ENCODE measurements around the gene CNTNAP5. TPM values are rescaled to one million over a fixed set of nuclear protein-coding genes. Genes with fewer than 3 reads are reported as not detected.

Gene CNTNAP5
- total RNA-seq, 4 donors from 2014 or later, result 0.17 TPM; not detected in 3

DNA sequence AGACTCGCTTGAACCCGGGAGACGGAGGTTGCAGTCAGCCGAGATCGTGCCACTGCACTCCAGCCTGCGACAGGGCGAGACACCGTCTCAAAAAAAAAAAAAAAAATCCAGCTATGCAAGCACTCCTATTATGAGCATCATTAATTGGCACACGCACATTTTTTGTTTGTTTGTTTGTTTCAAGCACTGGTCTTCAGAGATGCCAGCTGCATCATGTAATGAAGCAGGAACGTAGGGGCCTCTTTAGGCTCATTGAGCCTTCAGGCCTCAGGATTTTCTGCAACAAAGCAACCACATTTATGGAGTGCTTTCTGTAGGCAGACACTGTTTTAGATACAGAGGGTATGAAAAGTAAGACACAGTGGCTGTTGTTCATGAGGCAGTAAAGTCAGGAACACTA is 585.8 kb downstream of the CNTNAP5 start:
- Histone ChIP-seq H3K9me3 (no peaks in the 10 kb centered on the region), H3K27me3 (no peaks in the 10 kb centered on the region), H3K27ac (replicated peaks in 1 of 4) (no peak overlapping the region), H3K4me3 (no peak overlapping the region), H3K36me3 (no peaks in the 10 kb centered on the region), H3K4me1 (no peaks in the 10 kb centered on the region)
- 92% methylated on average over 10 of the region's 10 CpGs for WGBS
- intact Hi-C loops (cut with DNase I), result no loop called here
- TF ChIP-seq POLR2A (IDR thresholded peaks at IDR 0.05; ENCODE audit: low read depth) (no peak), POLR2AphosphoS5 (IDR thresholded peaks at IDR 0.05) (no peak)
- TF ChIP-seq, protein P1, sequence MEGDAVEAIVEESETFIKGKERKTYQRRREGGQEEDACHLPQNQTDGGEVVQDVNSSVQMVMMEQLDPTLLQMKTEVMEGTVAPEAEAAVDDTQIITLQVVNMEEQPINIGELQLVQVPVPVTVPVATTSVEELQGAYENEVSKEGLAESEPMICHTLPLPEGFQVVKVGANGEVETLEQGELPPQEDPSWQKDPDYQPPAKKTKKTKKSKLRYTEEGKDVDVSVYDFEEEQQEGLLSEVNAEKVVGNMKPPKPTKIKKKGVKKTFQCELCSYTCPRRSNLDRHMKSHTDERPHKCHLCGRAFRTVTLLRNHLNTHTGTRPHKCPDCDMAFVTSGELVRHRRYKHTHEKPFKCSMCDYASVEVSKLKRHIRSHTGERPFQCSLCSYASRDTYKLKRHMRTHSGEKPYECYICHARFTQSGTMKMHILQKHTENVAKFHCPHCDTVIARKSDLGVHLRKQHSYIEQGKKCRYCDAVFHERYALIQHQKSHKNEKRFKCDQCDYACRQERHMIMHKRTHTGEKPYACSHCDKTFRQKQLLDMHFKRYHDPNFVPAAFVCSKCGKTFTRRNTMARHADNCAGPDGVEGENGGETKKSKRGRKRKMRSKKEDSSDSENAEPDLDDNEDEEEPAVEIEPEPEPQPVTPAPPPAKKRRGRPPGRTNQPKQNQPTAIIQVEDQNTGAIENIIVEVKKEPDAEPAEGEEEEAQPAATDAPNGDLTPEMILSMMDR (IDR thresholded peaks at IDR 0.05), result no peak
- no peak for DNase-seq (ENCODE audit: extremely low spot score)

DNA sequence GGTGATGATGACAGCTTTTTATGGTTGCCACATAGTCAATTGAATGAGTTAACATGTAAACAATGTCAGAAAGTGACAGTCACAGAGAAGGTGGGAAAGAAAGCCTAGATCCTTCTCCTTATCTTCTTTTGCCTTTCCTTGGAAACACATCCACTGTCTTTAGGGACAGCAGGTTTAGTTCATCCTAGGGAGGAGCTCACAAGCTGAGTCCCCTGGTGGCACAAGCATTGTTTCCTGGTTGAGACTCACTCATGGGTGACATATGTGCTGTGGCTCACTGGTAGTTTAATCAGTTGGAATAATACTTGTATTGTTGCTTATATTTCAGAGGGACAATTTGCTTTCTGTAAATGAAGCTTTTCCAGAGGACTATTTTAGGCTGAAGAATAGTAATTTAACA is 598.5 kb downstream of the CNTNAP5 start:
- Histone ChIP-seq H3K4me1 (no peaks in the 10 kb centered on the region), H3K27ac (replicated peaks in 1 of 4) (no peak overlapping the region)
- intact Hi-C loops (cut with DNase I), result no loop called here

DNA sequence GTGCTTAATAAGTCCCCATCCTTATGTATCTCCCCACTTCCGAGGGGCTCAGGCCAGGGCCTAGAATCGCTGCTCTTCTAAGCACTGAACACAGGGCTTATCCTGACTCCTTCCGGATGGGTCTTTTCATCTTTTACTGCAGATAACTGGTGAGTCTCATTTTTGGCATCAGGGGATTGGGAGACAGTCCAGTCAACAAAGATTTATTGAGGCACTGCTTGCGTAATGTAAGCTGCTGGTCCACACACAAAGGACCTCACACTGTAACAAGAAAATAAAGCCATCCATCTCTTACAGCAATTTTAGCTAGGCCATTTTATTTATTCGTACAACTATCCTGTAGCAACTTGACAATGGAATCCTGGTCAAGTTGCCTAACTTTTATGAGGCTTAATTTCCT is 600.5 kb downstream of the CNTNAP5 start:
- WGBS, result 95% methylated on average over 5 of the region's 5 CpGs

More for the DNA sequence above, 598.5 kb downstream of the CNTNAP5 start:
- no peak for TF ChIP-seq POLR2AphosphoS5 (IDR thresholded peaks at IDR 0.05)
- TF ChIP-seq EP300 (IDR thresholded peaks at IDR 0.05), result no peak
- TF ChIP-seq, protein P1 (IDR thresholded peaks at IDR 0.05), result no peak
- no peak for TF ChIP-seq POLR2A (IDR thresholded peaks at IDR 0.05; ENCODE audit: low read depth)
- Histone ChIP-seq H3K27me3 (no peaks in the 10 kb centered on the region), H3K9me3 (no peaks in the 10 kb centered on the region), H3K36me3 (no peaks in the 10 kb centered on the region), H3K4me3 (no peak overlapping the region)
- DNase-seq (ENCODE audit: extremely low spot score), result no peak

DNA sequence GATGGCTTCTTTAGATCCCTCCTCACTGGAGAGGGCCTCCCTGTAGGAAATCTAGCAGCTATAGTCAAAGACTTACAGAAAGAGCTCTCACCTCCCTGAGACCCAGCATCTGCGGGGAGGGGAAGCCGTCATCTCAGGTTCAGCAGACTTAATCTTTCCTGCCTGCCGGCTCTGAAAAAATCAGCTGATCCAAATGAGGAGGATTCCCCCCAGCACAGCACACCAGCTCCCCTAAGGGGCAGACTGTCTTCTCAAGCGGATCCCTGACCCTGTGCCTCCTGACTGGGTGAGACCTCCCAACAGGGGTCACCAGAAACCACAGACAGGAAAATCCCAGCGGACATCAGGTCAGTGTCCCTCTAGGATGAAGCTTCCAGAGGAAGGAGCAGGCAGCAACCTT is 601.9 kb downstream of the CNTNAP5 start:
- intact Hi-C loops (cut with DNase I), result no loop called here
- Histone ChIP-seq H3K4me3 (no peak overlapping the region), H3K36me3 (no peaks in the 10 kb centered on the region), H3K27me3 (no peaks in the 10 kb centered on the region), H3K9me3 (no peaks in the 10 kb centered on the region), H3K4me1 (no peaks in the 10 kb centered on the region), H3K27ac (replicated peaks in 1 of 4) (no peak overlapping the region)
- no peak for TF ChIP-seq POLR2AphosphoS5 (IDR thresholded peaks at IDR 0.05)
- TF ChIP-seq, protein P1 (IDR thresholded peaks at IDR 0.05), result no peak
- TF ChIP-seq POLR2A (IDR thresholded peaks at IDR 0.05; ENCODE audit: low read depth), result no peak
- no peak for TF ChIP-seq EP300 (IDR thresholded peaks at IDR 0.05)
- 81% methylated on average over 5 of the region's 5 CpGs for WGBS
- no peak for DNase-seq (ENCODE audit: extremely low spot score)

More for the DNA sequence above, 600.5 kb downstream of the CNTNAP5 start:
- Histone ChIP-seq H3K9me3 (no peaks in the 10 kb centered on the region), H3K36me3 (no peaks in the 10 kb centered on the region), H3K27ac (replicated peaks in 1 of 4) (no peak overlapping the region), H3K27me3 (no peaks in the 10 kb centered on the region), H3K4me1 (no peaks in the 10 kb centered on the region), H3K4me3 (no peak overlapping the region)
- TF ChIP-seq, protein P1 (IDR thresholded peaks at IDR 0.05), result no peak
- no peak for TF ChIP-seq POLR2A (IDR thresholded peaks at IDR 0.05; ENCODE audit: low read depth)
- no peak for TF ChIP-seq POLR2AphosphoS5 (IDR thresholded peaks at IDR 0.05)
- no peak for TF ChIP-seq EP300 (IDR thresholded peaks at IDR 0.05)
- intact Hi-C loops (cut with DNase I), result no loop called here
- DNase-seq (ENCODE audit: extremely low spot score), result no peak

DNA sequence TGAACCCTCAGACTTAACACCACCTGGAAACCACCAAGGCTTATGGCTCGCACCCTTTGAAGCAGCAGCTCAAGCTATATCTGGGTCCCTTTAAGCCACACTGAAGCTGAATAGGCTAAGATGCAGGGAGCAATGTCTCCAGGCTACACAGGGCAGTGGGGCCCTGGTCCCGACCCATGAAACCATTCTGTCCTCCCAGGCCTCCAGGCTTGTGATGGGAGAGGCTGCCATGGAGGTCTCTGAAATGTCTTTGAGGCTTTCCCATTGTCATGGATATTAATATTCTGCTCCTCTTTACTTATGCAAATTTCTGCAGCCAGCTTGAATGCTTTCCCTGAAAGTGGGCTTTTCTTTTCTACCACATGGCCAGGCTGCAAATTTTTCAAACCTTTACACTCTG is 608.7 kb downstream of the CNTNAP5 start:
- WGBS, result 89% methylated on average over 2 of the region's 2 CpGs
- H3K27ac ChIP-seq (replicated peaks in 1 of 4), result no peak overlapping the region

More for the DNA sequence above, 608.7 kb downstream of the CNTNAP5 start:
- Histone ChIP-seq H3K4me1 (no peaks in the 10 kb centered on the region), H3K27me3 (no peaks in the 10 kb centered on the region), H3K4me3 (no peak overlapping the region), H3K9me3 (peaks cover 0 to 5% (median 0%) of the 10 kb centered on the region in 4 donors), H3K36me3 (no peaks in the 10 kb centered on the region)
- intact Hi-C loops (cut with DNase I), result no loop called here
- TF ChIP-seq POLR2AphosphoS5 (IDR thresholded peaks at IDR 0.05), result no peak
- no peak for TF ChIP-seq POLR2A (IDR thresholded peaks at IDR 0.05; ENCODE audit: low read depth)
- no peak for DNase-seq (ENCODE audit: extremely low spot score)

Data from esophagus muscularis mucosa (tissue), 4 donors.